SU-DHL-6 (cell line): Measurements from ENCODE around the gene TIAM2.
"Not testable (repeated sequence)": the region's sequence is repeated elsewhere in the genome, so short reads cannot be mapped to it uniquely, and the experiment has no call there.

Experiments used
- H2AFZ ChIP-seq: fragments of 200-600 bp; sonication (generic); 2 replicates; pipeline ENCODE4 v1.6.1; 2014; ENCODE audit warnings: low read depth, mild to moderate bottlenecking, moderate library complexity, mixed read lengths, antibody characterized with exemption, low read length; ENCODE audit not compliant: severe bottlenecking
- H3F3A ChIP-seq: fragments of 200-600 bp; shearing (Covaris generic); 2 replicates; pipeline ENCODE4 v1.6.0; 2016; ENCODE audit warnings: antibody characterized with exemption, mild to moderate bottlenecking; ENCODE audit not compliant: insufficient read depth
- H3K27ac ChIP-seq: fragments of 200-600 bp; sonication (generic); 2 replicates; pipeline ENCODE4 v1.5.1; 2016; ENCODE audit warnings: low read depth, mild to moderate bottlenecking, low read length, moderate library complexity, mixed read lengths
- H3K27me3 ChIP-seq: fragments of 200-600 bp; sonication (generic), shearing (Covaris generic); 2 replicates; pipeline ENCODE4 v1.6.0; 2014; ENCODE audit warnings: mild to moderate bottlenecking, low read length
- H3K36me3 ChIP-seq: fragments of 200-600 bp; sonication (generic); 2 replicates; pipeline ENCODE4 v1.6.1; 2014; ENCODE audit warnings: mild to moderate bottlenecking, low read length, mixed read lengths
- H3K4me2 ChIP-seq: fragments of 300-600, 200-600 bp; shearing (Covaris generic), sonication (generic); 2 replicates; pipeline ENCODE4 v1.6.0; 2014; ENCODE audit warnings: low read length, low read depth, mild to moderate bottlenecking; ENCODE audit not compliant: poor library complexity, severe bottlenecking
- H3K4me3 ChIP-seq: fragments of 200-600 bp; sonication (generic); 2 replicates; pipeline ENCODE4 v1.5.1; 2014; ENCODE audit warnings: antibody characterized with exemption, low read length, mild to moderate bottlenecking, mixed read lengths; ENCODE audit not compliant: insufficient read depth, poor library complexity, severe bottlenecking
- H3K79me2 ChIP-seq: fragments of 200-600 bp; sonication (generic); 2 replicates; pipeline ENCODE4 v1.6.1; 2014; ENCODE audit warnings: mild to moderate bottlenecking, low read length, moderate library complexity; ENCODE audit not compliant: insufficient read depth
- H3K9ac ChIP-seq: fragments of 200-600 bp; sonication (generic); 2 replicates; pipeline ENCODE4 v1.7.0; 2014; ENCODE audit warnings: mild to moderate bottlenecking, low read length
- H3K9me2 ChIP-seq: fragments of 200-600 bp; sonication (generic); replicated peaks from 2 replicates; pipeline ENCODE4 v1.6.1; 2014; ENCODE audit warnings: low read length; ENCODE audit not compliant: insufficient read depth
- H3K9me3 ChIP-seq: fragments of 200-600 bp; sonication (generic); 2 replicates; pipeline ENCODE4 v1.6.1; 2014; ENCODE audit warnings: low read length, mixed read lengths; ENCODE audit not compliant: insufficient read depth
- H4K20me1 ChIP-seq: fragments of 200-600 bp; sonication (generic); 2 replicates; pipeline ENCODE4 v1.6.1; 2014; ENCODE audit warnings: low read depth, mild to moderate bottlenecking, antibody characterized with exemption, low read length, moderate library complexity, mixed read lengths
- EZH2phosphoT487 ChIP-seq: fragments of 200-600 bp; sonication (generic), shearing (Covaris generic); conservative IDR thresholded peaks from 2 replicates; pipeline ENCODE4 v1.6.1; 2018; ENCODE audit warnings: mild to moderate bottlenecking, antibody characterized with exemption, low read length, moderate library complexity, mixed read lengths
- TF ChIP-seq, protein P1 (sequence below): fragments of 200-600 bp; sonication (generic); IDR thresholded peaks from one replicate; pipeline ENCODE4 v1.5.1; 2017; ENCODE audit warnings: antibody characterized with exemption, mild to moderate bottlenecking, low read length, moderate library complexity; ENCODE audit not compliant: insufficient read depth, poor library complexity, severe bottlenecking

TIAM2 gene

DNA sequence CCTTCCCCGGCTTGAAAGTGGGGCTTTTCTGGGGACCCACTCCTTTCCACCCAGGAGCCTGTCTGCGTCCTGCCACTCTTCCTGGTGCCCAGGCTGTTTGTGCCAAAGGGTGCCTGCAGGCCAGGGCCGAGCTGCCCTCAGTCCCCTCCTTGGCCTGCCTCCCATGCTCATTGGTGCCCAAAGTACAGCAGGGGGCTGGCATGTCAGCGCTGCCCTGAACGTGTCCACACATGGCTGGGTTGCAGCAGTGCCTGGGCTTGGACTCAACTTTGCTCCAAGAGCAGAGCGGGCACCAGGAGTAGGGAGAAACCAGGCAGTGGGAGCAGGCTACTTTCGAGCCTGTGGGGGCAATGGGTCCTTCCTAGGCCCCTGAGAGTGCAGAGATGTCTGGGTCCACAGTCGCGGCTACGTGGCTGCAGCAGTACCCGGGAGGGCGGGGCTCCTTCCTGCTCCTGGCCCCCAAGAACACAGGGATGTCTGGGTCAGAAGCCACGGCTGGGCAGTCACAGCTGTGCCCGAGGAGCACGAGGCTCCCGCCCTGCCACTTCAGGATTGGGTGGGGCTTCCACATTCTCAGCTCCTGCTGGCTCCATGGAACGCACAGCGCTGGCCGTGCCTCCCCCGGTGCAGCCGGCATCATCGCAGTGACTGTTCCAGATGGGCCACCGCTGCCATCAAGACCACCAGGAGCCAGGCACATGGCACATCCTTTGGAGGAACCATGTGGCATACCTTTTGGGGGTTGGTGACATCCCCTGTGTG is 218.7 kb downstream of the TIAM2 start:
- H3K9me3 ChIP-seq = no peaks in the 10 kb centered on the region
- H2AFZ ChIP-seq = no peak overlapping the region
- no peaks in the 10 kb centered on the region for H3K9me2 ChIP-seq
- H3K36me3 ChIP-seq = peaks cover 20% of the 10 kb centered on the region
- no peak overlapping the region for H3K4me3 ChIP-seq
- H4K20me1 ChIP-seq = no peaks in the 10 kb centered on the region
- peaks cover 22% of the 10 kb centered on the region; the same call in 1 of the 2 replicates for H3K79me2 ChIP-seq
- H3K27ac ChIP-seq = no peak overlapping the region
- TF ChIP-seq EZH2phosphoT487 = no peak
- TF ChIP-seq, protein P1, sequence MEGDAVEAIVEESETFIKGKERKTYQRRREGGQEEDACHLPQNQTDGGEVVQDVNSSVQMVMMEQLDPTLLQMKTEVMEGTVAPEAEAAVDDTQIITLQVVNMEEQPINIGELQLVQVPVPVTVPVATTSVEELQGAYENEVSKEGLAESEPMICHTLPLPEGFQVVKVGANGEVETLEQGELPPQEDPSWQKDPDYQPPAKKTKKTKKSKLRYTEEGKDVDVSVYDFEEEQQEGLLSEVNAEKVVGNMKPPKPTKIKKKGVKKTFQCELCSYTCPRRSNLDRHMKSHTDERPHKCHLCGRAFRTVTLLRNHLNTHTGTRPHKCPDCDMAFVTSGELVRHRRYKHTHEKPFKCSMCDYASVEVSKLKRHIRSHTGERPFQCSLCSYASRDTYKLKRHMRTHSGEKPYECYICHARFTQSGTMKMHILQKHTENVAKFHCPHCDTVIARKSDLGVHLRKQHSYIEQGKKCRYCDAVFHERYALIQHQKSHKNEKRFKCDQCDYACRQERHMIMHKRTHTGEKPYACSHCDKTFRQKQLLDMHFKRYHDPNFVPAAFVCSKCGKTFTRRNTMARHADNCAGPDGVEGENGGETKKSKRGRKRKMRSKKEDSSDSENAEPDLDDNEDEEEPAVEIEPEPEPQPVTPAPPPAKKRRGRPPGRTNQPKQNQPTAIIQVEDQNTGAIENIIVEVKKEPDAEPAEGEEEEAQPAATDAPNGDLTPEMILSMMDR = no peak
- no peak overlapping the region for H3K9ac ChIP-seq
- peaks cover 2% of the 10 kb centered on the region; the same call in 1 of the 2 replicates for H3F3A ChIP-seq
- no peaks in the 10 kb centered on the region for H3K27me3 ChIP-seq
- no peak overlapping the region for H3K4me2 ChIP-seq

DNA sequence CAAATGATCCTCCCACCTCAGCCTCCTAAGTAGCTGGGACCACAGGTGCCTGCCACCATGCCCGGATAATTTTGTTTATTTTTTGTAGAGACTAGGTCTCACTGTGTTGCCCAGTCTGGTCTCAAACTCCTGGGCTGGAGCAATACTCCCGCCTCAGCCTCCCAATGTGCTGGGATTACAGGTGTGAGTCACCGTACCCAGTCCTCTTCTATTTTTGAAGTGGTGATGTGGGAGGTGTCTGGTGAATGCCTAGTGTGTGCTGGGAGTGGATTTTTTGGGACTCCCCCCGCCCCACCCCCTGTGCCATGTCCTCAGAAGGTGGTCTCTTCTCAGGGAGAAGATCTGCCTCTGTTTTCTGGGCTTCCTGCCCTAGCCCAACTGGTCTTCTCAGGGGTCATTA is 220.8 kb downstream of the TIAM2 start:
- TF ChIP-seq, protein P1 = no peak
- no peak for TF ChIP-seq EZH2phosphoT487
- H3K27ac ChIP-seq = no peak overlapping the region
- H3K9me3 ChIP-seq = no peaks in the 10 kb centered on the region
- no peak overlapping the region for H2AFZ ChIP-seq
- no peak overlapping the region for H3K4me3 ChIP-seq
- no peaks in the 10 kb centered on the region for H3K27me3 ChIP-seq
- H3K4me2 ChIP-seq = no peak overlapping the region
- peaks cover 14% of the 10 kb centered on the region for H3K36me3 ChIP-seq
- peaks cover 21% of the 10 kb centered on the region for H3K79me2 ChIP-seq
- no peak overlapping the region for H3K9ac ChIP-seq
- peaks cover 2% of the 10 kb centered on the region; the same call in 1 of the 2 replicates for H3F3A ChIP-seq
- no peaks in the 10 kb centered on the region for H4K20me1 ChIP-seq
- no peaks in the 10 kb centered on the region for H3K9me2 ChIP-seq

DNA sequence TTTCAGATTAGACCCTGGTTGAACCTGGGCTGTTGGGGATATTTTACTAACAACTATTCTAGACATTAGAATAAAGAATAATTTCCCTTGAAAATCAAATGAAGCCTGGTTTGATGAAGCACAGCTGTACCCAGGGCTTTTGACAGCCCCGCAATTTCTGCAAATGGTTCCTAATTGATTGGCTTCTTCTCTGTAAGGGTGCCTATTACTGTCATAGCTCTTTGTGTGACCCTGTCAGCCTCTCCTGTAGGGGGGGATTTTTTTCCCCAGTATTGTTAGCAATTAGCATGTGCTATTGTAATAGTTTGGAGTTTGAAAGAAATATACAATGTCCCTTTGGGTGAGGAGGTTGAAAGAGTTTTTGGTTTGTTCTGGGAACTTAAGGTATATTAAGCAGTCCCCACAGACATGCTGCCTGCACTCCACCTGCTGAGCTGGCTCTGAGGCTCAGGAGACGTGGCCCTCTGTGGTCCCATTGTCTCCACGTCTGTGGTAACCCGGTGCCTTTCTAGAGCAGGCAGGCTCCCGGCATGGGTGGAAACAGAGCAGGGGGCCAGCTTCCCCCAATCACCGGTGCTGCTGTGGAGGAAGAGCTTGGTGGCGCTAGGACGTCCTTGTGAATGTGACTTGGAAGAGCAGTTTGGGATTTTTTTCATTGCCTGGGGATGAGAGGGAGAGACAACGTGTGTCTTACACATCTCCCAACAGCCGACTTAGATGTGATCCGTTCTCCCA is 221.4 kb downstream of the TIAM2 start:
- Histone ChIP-seq H2AFZ (no peak overlapping the region), H3K9me2 (no peaks in the 10 kb centered on the region), H3K4me3 (no peak overlapping the region), H3K79me2 (peaks cover 21% of the 10 kb centered on the region), H3K9me3 (no peaks in the 10 kb centered on the region), H3F3A (peaks cover 2% of the 10 kb centered on the region; the same call in 1 of the 2 replicates), H3K27ac (no peak overlapping the region), H3K9ac (no peak overlapping the region), H3K4me2 (no peak overlapping the region), H4K20me1 (no peaks in the 10 kb centered on the region), H3K36me3 (peaks cover 8% of the 10 kb centered on the region), H3K27me3 (no peaks in the 10 kb centered on the region)
- no peak for TF ChIP-seq EZH2phosphoT487
- TF ChIP-seq, protein P1 = no peak

DNA sequence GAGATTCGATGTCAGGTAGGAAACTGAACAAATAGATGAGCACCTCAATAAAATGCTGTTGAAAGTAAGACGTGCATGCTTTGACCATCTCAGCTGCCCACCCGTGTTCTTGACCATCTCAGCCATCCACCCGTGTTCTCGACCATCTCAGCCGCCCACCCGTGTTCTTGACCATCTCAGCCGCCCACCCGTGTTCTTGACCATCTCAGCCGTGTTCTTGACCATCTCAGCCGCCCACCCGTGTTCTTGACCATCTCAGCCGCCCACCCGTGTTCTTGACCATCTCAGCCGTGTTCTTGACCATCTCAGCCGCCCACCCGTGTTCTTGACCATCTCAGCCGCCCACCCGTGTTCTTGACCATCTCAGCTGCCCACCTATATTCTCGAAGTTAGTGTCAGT is 223.6 kb downstream of the TIAM2 start:
- H3K4me2 ChIP-seq, H3K9me3 ChIP-seq, H3K36me3 ChIP-seq, H3K9ac ChIP-seq, H3F3A ChIP-seq, H3K9me2 ChIP-seq, H3K27ac ChIP-seq, H3K27me3 ChIP-seq, H4K20me1 ChIP-seq, H2AFZ ChIP-seq, H3K4me3 ChIP-seq: not testable (repeated sequence)
- peaks cover 15% of the 10 kb centered on the region for H3K79me2 ChIP-seq
